A549 (cell line): ENCODE measurements around the gene KDM3A.

Experiments used
- CTCF ChIP-seq: fragments of >200 bp; sonication (Bioruptor Twin); formaldehyde crosslinking; IDR thresholded peaks from 3 replicates; pipeline ENCODE4 v1.5.1; 2016
- ZC3H11A ChIP-seq: fragments of 450-650 bp; IDR thresholded peaks from 2 replicates; pipeline ENCODE4 v1.6.1; 2014; ENCODE audit warnings: antibody characterized with exemption, mild to moderate bottlenecking

GRCh38 chr2:86436328-86436727 is 4.8 kb upstream of the KDM3A start:
- no peak for TF ChIP-seq CTCF
- TF ChIP-seq ZC3H11A, result no peak
